Natural killer cell (primary cell): ENCODE measurements around the gene DGCR6L. TPM values are rescaled to one million over a fixed set of nuclear protein-coding genes. Genes with fewer than 3 reads are reported as not detected.
"Not testable (repeated sequence)": the region's sequence is repeated elsewhere in the genome, so short reads cannot be mapped to it uniquely, and the experiment has no call there.

Experiments
- ATAC-seq, 3 donors: fragments of 150-1000 bp in 2 of 3; fragments of 200-7000 bp in 1 of 3; cut with Tn5 transposase; 1 replicate in 1 of 3; 2 replicates in 2 of 3; pipeline ENCODE4 v1.10.0; 2021; ENCODE audit warnings: mild to moderate bottlenecking in 2 of 3, moderate library complexity in 2 of 3
- DNase-seq, 2 donors: peaks; one replicate each; pipeline versions ENCODE4 v3.0.0 to v3.0.0-alpha.2; 2013 to 2021; ENCODE audit warnings: mixed read lengths in 1 of 2
- H3K27ac ChIP-seq: one replicate; pipeline ENCODE4 v1.5.1; 2013; ENCODE audit warnings: mild to moderate bottlenecking, low read length
- H3K27me3 ChIP-seq: one replicate; pipeline ENCODE4 v1.6.1; 2013; ENCODE audit warnings: low read length; ENCODE audit not compliant: control insufficient read depth, insufficient read depth
- H3K36me3 ChIP-seq: one replicate; pipeline ENCODE4 v1.6.1; 2013; ENCODE audit warnings: low read length; ENCODE audit not compliant: control insufficient read depth, insufficient read depth
- H3K4me1 ChIP-seq: one replicate; pipeline ENCODE4 v1.6.1; 2013; ENCODE audit warnings: low read length; ENCODE audit not compliant: control insufficient read depth, insufficient read depth
- H3K4me3 ChIP-seq: one replicate; pipeline ENCODE4 v1.5.1; 2013; ENCODE audit warnings: low read length
- H3K9me3 ChIP-seq: one replicate; pipeline ENCODE4 v1.6.1; 2013; ENCODE audit warnings: low read length; ENCODE audit not compliant: control insufficient read depth, insufficient read depth
- H3K27ac Mint-ChIP-seq, 2 donors: one replicate each; pipeline ENCODE4 v1.8.0; 2022; ENCODE audit warnings: mild to moderate bottlenecking in 2 of 2, mixed read lengths in 2 of 2, moderate library complexity in 1 of 2
- H3K27me3 Mint-ChIP-seq, 2 donors: one replicate each; pipeline ENCODE4 v1.8.0; 2022; ENCODE audit warnings: low read depth in 2 of 2, mixed read lengths in 2 of 2
- H3K36me3 Mint-ChIP-seq: one replicate; pipeline ENCODE4 v1.8.0; 2022; ENCODE audit warnings: mixed read lengths
- H3K4me1 Mint-ChIP-seq, 2 donors: one replicate each; pipeline ENCODE4 v1.8.0; 2022; ENCODE audit warnings: mixed read lengths in 2 of 2
- H3K4me3 Mint-ChIP-seq: one replicate; pipeline ENCODE4 v1.8.0; 2022; ENCODE audit warnings: mild to moderate bottlenecking, moderate library complexity, mixed read lengths
- H3K9me3 Mint-ChIP-seq, 2 donors: one replicate each; pipeline ENCODE4 v1.8.0; 2022; ENCODE audit warnings: mixed read lengths in 2 of 2
- WGBS: methylation state at CpG from one replicate; pipeline ENCODE4 v1.1.7; 2013; ENCODE audit warnings: missing lambda C conversion rate; ENCODE audit not compliant: insufficient coverage; 5-methylcytosine and 5-hydroxymethylcytosine counted together
- intact Hi-C: fragments of 100-400 bp; cut with micrococcal nuclease; formaldehyde crosslinking; loops from one replicate; pipeline ENCODE4 v1.14.2; 2022
- total RNA-seq, 4 donors: library from RNA; stranded (reverse); fragments of 120-200 nt in 1 of 4; gene quantifications; one replicate each; pipeline versions ENCODE4 v1.2.3 to v1.2.4, GENCODE V29; 2013 to 2022
- TF ChIP-seq, protein P1 (sequence below): fragments of 200-600 bp; IDR thresholded peaks from one replicate; pipeline ENCODE4 v1.8.0; 2022; ENCODE audit warnings: antibody characterized with exemption

The DGCR6L gene
- 10 to 100 TPM; 20.3 to 34.3 (median 33.0) TPM for total RNA-seq
- total RNA-seq (2013), result 28.9 TPM

DNA sequence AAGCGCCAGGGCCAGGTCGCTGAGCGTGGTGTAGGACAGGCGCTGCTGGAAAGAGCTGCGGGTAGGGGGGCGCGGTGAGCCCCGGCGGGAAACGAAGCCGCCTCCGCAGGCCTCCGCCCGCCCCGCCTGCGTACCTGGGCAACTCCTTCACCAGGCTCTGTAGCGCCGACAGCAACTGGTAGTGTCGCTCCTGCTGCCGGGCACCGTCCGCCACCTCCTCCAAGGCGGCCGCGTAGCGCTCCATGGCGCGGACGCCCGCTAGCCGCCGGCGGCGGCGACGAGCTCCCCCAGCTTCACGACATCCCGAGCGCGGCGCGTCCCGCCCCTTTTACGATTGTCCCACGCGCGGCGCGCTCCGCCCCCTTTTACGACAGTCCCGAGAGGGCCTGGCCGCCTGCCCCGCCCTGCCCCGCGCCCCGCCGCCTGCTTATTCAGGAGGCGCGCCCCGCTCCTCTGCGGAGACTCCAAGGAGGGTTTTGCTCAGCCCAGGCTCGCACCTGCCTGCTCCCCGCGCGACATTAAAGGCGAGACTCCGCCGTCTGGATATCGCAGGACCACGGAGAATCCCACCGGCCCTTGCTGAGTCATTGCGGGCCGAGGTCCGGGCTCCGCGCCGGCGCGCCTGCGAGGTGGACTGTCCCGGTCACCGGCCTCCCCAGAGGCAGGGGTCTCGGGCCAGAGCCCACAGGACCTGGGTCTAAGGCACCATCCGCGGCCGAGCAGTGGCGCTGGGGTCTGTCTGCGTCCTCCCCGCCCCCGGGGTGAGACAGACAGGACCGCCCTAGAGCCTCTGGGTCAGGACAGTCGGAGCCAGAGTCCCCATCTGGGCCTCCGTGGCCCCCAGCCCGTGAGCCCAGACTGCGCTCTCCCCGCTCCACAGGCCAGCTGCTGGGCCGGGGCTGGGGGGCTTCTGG lies at the start of gene DGCR6L:
DGCR6L (minus strand) TSS at position 316 of the 914 bp plus-strand sequence; CDS start at position 244, 72 bp downstream.
- no peaks in the 10 kb centered on the region for H3K36me3 Mint-ChIP-seq
- Histone ChIP-seq H3K9me3 (no peaks in the 10 kb centered on the region), H3K4me3 (peak within 1 kb of the TSS; percentile 81), H3K27me3 (no peaks in the 10 kb centered on the region), H3K4me1 (peaks cover 35% of the 10 kb centered on the region), H3K36me3 (no peaks in the 10 kb centered on the region), H3K27ac (peak within 1 kb of the TSS; percentile 52)
- TF ChIP-seq, protein P1, sequence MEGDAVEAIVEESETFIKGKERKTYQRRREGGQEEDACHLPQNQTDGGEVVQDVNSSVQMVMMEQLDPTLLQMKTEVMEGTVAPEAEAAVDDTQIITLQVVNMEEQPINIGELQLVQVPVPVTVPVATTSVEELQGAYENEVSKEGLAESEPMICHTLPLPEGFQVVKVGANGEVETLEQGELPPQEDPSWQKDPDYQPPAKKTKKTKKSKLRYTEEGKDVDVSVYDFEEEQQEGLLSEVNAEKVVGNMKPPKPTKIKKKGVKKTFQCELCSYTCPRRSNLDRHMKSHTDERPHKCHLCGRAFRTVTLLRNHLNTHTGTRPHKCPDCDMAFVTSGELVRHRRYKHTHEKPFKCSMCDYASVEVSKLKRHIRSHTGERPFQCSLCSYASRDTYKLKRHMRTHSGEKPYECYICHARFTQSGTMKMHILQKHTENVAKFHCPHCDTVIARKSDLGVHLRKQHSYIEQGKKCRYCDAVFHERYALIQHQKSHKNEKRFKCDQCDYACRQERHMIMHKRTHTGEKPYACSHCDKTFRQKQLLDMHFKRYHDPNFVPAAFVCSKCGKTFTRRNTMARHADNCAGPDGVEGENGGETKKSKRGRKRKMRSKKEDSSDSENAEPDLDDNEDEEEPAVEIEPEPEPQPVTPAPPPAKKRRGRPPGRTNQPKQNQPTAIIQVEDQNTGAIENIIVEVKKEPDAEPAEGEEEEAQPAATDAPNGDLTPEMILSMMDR, result no peak
- H3K4me1 Mint-ChIP-seq, result peaks cover 28 to 43% of the 10 kb centered on the region in 2 donors
- no peaks in the 10 kb centered on the region for H3K27me3 Mint-ChIP-seq
- DNase-seq (peak; percentile 91 to 94), ATAC-seq (peak; percentile 90 to 96 (median 93))
- no peaks in the 10 kb centered on the region for H3K9me3 Mint-ChIP-seq
- under 1% methylated on average over 98 of the region's 98 CpGs for WGBS
- intact Hi-C loops, result no loop called here
- H3K27ac Mint-ChIP-seq, result peak within 1 kb of the TSS; percentile 72 to 87
- peak within 1 kb of the TSS; percentile 93 for H3K4me3 Mint-ChIP-seq

- H3K36me3 Mint-ChIP-seq, H3K36me3 ChIP-seq, H3K4me3 ChIP-seq, ATAC-seq, H3K27me3 Mint-ChIP-seq, H3K27ac Mint-ChIP-seq, H3K27ac ChIP-seq, H3K9me3 Mint-ChIP-seq, H3K9me3 ChIP-seq, H3K27me3 ChIP-seq, H3K4me1 Mint-ChIP-seq, intact Hi-C loops, H3K4me3 Mint-ChIP-seq, DNase-seq, H3K4me1 ChIP-seq: not testable (repeated sequence)
- WGBS, result 81% methylated on average over 6 of the region's 9 CpGs
Measured at GRCh38 chr22:20368875-20369274, 49.0 kb upstream of the DGCR6L start.

GRCh38 chr22:20366841-20367240 lies 47.0 kb upstream of the DGCR6L start:
- DNase-seq, H3K27ac Mint-ChIP-seq, H3K27me3 ChIP-seq, H3K4me1 Mint-ChIP-seq, H3K36me3 ChIP-seq, ATAC-seq, H3K27me3 Mint-ChIP-seq, H3K4me3 ChIP-seq, H3K27ac ChIP-seq, H3K4me1 ChIP-seq, H3K9me3 ChIP-seq, H3K9me3 Mint-ChIP-seq, H3K4me3 Mint-ChIP-seq, intact Hi-C loops, H3K36me3 Mint-ChIP-seq: not testable (repeated sequence)
- WGBS, result 92% methylated on average over 8 of the region's 9 CpGs

DNA sequence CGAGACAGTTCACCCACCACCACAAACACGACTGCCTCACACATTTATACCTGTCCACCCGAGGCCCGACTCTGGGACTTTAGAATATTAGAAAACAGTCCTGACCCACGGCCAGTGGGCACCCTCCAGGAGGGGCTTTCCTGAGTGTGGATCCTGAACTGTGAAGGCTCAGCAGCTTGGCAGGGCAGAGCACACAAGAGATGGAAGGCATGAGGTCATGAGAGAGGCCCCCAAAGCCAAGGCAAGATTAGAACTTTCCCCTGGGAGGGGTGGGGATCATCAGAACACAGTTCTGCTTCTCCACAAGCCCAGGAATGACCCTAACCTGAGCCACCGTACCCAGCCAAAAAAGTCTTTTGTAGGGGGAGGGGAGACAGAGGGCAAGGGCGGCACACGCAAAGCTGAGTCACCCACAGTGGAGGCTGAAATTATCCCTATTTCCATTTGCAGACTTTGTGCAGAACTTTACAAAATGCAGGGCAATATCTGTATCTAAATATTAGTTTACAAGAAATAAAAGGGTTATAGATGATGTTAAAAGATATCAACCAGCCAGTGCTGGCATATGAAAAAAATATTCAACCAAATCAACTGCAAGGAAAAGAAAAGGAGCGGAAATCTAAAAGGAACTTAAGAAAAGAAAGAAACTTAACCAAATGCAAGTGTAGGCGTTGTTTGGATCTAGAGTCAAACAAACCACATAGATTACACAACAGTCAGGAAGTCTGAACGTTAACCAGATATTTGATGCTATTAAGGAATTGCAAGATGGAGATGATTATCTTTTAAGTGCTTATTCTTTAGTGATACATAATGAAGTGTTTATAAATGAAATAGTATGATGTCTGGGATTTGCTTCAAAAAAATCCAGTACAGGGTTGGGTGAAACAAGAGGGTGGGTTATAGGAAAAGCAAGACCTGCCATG lies 44.7 kb upstream of the DGCR6L start:
- intact Hi-C loops, DNase-seq, H3K27me3 ChIP-seq, H3K9me3 Mint-ChIP-seq, H3K36me3 ChIP-seq, H3K4me1 Mint-ChIP-seq, H3K4me3 ChIP-seq, H3K9me3 ChIP-seq, H3K4me3 Mint-ChIP-seq, ATAC-seq, H3K4me1 ChIP-seq, H3K27ac ChIP-seq, H3K36me3 Mint-ChIP-seq, H3K27me3 Mint-ChIP-seq, H3K27ac Mint-ChIP-seq: not testable (repeated sequence)
- 78% methylated on average over 4 of the region's 11 CpGs for WGBS

DNA sequence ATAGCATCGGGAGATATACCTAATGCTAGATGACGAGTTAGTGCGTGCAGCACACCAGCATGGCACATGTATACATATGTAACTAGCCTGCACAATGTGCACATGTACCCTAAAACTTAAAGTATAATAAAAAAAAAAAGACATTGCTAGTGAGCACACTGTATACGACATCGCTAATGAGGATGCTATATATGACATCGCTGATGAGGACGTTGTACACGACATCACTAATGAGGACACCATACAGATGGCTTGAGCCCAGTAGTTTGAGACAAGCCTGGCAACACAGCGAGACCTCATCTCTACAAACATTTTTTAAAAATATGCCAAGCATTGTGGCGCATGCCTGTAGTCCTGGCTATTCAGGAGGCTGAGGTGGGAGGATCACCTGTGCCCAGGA lies 42.5 kb upstream of the DGCR6L start:
- H3K27ac Mint-ChIP-seq, result not testable (repeated sequence)

GRCh38 chr22:20361752-20362229 lies 41.9 kb upstream of the DGCR6L start:
- DNase-seq, H3K27ac ChIP-seq, H3K27ac Mint-ChIP-seq, H3K4me3 Mint-ChIP-seq, H3K27me3 Mint-ChIP-seq, H3K27me3 ChIP-seq, ATAC-seq, H3K4me3 ChIP-seq, H3K4me1 Mint-ChIP-seq, intact Hi-C loops, H3K36me3 ChIP-seq, H3K9me3 Mint-ChIP-seq, H3K9me3 ChIP-seq, H3K4me1 ChIP-seq, H3K36me3 Mint-ChIP-seq: not testable (repeated sequence)
- 94% methylated on average over 54 of the region's 54 CpGs for WGBS

More for the DNA sequence above, 42.5 kb upstream of the DGCR6L start:
- H3K4me1 ChIP-seq, H3K36me3 ChIP-seq, H3K4me1 Mint-ChIP-seq, H3K27ac ChIP-seq, DNase-seq, H3K36me3 Mint-ChIP-seq, ATAC-seq, intact Hi-C loops, H3K9me3 ChIP-seq, H3K27me3 ChIP-seq, H3K9me3 Mint-ChIP-seq, H3K4me3 ChIP-seq, H3K27me3 Mint-ChIP-seq, H3K4me3 Mint-ChIP-seq: not testable (repeated sequence)
- 95% methylated on average over 10 of the region's 10 CpGs for WGBS
